HS-5 (cell line): Measurements from ENCODE around the gene SMIM29.

Experiments used
- DNase-seq: peaks from one replicate; pipeline ENCODE4 v3.0.0-alpha.2; 2012; ENCODE audit warnings: low read depth

The SMIM29 gene

DNA sequence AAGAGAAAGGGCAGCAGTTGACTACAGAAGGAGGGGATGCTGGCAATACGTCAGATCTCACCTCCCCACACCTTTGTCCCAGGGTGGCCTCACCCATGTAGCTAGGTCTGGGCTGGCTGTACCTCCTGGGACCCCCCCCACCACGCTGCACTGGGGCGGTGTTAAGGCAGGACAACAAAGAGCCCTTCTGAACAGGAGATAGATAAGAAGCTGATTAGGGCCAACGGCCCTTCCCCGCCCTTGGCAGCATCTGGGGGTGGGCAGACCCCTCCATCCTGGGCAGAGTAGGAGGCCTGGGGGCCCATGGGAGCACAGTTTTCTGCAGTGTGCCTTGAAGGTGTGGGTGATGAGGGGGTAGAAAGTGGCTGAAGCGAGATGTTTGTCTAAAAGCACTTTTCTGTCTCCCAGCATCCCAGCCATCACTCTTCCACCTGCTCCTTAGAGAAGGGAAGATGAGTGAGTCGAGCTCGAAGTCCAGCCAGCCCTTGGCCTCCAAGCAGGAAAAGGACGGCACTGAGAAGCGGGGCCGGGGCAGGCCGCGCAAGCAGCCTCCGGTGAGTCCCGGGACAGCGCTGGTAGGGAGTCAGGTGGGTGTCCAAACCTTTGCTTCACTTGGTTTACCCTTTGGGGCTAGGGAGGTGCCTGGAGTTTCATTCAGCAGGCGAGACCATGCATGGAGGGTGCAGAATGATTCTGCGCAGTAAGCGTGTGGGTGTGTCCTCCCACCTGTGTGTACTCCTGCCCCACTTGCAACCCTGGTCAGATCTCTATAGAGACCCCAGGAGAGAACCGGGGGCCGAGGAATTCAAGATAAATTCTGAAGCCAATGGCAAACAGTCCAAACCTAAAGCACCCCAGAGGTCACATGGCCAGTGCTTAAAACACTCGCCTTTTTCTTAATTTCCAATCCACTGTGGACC is 8.2 kb downstream of the SMIM29 start:
- no peak for DNase-seq

DNA sequence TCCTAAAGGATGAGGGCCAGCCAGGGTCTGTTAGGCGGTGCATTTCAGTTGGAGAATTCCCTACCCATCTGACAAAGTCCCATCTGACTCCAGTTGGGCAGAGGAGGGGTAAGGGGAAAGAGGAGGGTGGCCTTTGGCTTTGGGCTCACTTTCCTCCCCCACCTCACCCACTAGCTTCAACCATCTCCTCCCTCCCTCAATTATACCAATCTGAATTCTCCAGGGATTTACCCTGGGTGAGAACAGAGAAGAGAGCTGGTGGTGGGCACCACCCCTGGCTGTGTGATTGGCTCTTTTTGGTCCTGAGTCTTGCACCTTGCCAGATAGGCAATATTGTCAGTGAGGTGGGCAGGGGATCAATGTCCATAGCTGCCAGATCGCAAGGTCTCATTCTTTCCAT is 8.9 kb downstream of the SMIM29 start:
- no peak for DNase-seq

DNA sequence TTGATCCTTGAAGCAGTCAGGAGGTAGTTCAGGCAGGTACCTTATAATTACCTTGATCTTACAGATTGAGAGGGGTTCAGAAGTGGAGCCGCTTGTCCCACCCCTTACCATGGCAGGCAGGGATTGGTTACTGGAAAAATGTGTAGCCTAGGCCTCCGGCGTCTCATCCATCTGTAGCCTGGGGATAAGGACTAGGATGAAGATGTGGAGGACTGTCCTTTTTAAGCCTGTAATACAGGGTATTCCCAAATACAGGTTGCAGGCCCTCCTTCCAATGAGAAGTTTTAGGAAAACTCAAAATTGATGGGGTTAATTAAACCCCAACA is 9.3 kb downstream of the SMIM29 start:
- DNase-seq, result no peak

DNA sequence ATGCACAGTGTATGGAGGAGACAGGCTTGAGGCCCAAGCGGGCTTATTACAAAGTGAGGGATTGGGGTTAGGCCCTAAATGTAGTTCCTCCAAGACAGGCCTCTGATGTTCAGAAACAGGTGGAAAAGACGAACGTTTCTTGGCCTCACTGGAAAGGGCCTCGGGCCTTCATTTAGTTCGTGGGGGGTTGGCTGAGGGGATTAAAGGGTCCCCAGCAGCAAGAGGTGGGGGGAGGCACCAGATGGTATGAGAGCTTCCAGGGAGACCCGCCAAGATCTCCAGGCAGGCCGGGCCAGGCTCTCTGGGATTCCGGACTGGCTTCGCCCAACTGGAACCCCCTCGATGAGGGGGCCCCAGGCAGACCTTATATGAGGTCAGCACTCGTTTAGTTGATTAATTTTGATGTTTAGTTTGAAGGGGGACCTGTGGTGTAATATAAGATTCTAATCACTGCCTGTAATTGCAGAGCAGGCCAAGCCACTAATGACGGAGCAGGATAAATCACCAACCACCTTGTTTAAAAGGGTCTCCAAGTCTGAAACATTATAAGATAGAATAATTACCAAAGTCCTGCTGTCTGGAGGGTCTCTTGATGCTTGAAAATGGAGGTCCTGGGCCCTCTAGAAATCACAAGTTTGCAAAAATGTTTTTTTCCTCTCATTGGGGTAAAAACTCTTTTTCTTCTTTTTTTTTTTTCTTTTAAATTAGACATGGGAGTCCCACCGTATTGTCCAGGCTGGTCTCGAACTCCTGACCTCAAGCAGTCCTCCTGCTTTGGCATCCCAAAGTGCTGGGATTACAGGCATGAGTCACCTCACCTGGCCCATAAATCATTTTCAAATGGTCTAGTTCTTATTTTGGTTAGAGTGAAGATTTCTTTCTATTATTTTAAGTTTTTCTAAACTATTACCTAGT is 10.0 kb downstream of the SMIM29 start:
- no peak for DNase-seq

DNA sequence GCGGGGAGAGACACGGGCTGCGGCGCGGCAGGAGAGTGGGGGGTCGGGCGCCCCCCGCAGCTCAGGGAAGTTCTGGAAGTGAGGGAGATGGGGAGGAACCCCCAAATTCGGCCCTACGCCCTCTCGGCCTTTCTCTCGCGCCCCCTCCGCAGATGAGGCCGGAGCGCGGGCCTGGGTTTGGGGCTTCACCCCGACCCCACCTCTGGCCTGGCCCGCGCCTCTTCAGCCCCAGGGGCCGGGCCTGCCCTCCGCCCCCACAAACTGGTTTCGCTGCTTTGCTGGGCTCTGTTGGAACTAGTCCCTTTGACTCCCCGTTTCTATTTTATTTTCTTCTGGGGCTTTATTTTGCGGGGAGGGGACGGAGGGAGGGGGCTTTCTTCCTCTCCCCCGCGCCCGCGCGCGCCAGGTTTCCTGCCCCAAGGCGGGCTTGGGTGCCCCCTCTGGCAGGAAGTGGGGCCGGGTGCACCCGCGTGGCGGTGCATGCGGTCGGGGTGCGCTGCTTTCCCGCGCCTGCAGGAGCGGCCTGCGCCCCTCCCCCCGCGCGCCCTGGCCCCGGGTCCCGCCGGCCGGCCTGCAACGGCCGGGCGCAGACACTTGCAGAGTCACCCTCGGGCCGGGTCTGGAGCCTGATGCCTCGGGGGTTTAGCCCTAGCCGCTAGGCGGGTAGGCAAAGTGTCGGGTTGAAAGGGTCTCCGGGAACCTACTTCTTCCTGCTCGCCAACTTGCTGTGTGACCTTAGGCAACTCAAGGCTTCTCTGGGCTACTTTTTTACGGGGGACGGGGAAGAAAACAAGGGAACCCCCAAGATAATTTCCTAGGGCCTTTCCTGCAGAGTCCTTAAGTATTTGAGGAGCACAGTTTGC is 10.9 kb downstream of the SMIM29 start:
- no peak for DNase-seq

DNA sequence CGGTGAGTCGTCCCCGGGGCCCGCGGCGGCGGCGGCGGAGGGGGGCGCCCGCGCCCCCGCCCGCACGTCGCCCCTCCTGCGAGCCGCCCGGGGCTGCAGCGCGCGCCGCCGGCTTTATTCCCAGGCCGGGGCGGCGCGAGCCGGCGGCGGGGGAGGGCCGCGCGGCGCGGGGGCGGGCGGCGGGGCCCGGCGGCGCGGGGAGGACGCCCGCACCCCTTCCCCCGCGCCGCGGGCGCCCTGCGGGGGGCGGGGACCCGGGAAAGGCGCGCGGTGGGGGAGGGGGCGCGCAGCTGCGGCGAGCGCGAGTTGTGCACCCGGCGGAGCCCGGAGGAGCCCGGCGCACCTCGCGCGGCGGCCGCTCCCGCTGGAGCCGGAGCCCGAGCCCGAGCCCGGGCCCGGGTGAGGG is 11.5 kb downstream of the SMIM29 start:
- no peak for DNase-seq

DNA sequence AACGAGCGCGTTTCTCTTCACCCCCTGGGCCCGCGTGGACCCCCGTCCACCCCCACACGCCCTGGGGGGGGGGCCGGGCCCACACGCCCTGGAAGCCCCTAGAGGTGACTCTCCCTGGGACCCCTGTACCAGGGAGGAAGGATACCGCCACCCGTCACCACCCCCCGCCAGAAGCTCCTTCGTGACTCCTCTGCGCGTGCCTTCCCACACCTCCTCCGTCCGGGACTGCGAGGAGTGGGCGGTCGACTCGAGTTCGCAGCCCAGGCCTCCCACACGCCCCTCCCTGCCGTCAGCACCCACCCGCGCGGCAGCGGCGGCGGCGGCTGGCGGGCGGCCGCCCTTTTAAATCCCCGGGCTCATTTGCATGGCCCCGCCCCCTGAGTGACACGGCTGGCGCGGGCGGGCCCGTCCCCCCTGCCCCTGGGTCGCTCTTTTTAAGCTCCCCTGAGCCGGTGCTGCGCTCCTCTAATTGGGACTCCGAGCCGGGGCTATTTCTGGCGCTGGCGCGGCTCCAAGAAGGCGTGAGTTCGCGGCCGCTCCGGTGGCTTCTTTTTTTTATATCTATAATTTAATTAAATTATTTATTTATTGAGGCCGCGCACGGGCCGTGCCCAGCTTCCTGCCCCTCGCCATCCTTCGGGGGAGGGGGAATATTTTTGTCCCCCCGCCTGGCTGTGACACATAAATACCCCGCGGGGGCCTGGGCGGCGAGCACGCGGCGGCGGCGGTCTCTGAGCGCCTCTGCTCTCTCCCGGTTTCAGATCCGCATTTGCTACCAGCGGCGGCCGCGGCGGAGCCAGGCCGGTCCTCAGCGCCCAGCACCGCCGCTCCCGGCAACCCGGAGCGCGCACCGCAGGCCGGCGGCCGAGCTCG is 12.1 kb downstream of the SMIM29 start, which contains the start of gene HMGA1:
TSS of gene HMGA1 (plus strand) at position 431 of the 873 bp plus-strand sequence. CDS start 3,908 bp downstream, outside the sequence.
- no peak for DNase-seq

DNA sequence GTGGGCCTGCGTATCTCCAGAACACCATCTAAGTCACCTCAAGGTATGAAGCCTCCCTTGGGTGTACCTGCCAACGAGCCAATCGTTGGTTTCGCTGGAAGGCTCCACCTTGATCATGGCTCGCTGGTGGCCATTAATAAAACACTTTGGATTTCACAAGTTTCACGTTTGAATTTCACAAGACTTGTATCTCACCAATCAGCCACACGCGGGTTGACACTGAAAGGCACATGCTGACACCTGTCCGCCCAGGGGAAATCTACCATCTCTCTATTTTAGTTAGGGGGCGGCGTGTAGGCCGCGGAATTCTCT is 12.7 kb downstream of the SMIM29 start:
- DNase-seq, result no peak

DNA sequence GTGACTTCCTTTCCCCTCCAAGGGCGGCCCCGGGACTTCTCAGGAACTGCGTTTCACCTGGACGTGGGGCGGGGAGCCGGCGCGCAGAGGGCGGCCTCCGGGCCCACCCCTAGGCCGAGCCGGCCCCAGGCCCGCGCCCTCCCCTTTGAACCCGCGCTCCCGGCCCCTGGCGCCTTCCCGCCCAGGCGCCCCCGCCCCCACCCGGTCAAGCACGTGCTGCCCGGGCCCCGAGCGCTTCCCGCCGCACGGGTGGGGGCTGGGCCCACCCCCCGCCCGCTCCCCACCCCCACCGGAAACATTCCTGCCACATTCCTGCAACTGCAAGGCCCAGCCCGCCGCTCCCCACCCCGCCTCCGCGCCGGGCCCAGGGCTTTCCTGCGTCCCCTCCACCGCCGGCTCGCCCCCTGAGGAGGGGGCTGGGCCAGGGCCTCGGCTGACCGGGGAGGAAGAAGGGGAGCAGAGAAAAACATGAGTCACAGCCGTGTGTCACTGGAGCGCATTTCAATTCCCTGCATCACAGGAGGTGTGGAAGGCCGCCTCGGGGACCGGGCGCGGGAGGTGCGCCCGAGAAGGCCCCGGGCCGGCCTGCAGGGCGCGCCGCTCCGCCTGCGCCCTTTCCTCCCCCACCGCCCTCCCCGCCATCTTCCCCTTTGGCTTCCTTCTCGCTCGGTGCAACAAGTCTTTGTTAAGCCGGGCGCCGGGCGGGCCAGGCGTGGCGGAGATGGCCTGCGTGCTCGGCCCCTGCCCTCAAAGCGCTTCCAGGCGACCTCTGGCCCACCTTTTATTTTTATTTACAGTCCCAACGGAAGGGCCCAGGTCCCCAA is 13.3 kb downstream of the SMIM29 start:
- DNase-seq, result no peak

DNA sequence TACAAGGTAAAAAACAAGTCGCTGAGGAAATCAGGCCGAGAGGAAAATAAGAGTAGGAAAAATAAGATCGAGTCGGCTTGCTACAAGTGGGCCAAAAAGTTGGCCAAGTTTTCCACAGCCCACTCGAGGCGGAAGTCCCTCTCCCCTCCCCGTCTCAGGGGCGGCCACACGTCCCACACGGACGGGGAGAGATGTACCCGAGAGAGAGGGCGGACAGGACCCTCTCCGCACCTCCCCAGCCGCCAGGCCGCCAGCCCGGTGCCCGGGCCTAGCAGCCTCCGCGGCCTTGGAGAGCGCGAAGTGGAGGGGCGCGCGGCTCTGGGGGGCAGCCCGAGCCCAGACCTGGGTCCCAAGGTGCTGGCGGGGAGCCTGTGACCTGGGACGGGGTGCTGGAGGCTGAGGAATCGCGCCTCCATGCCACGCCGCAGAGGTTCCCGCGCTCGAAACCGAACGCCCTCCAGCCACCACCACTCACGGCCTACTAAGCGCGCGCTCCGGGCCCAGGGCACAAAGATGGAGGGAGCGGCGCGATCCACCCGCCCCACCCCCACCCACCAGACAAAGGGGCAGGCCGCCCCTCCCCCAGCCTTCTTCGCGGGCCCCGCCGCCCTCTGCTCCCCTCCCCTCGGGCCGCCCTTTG is 14.0 kb downstream of the SMIM29 start:
- DNase-seq, result no peak

DNA sequence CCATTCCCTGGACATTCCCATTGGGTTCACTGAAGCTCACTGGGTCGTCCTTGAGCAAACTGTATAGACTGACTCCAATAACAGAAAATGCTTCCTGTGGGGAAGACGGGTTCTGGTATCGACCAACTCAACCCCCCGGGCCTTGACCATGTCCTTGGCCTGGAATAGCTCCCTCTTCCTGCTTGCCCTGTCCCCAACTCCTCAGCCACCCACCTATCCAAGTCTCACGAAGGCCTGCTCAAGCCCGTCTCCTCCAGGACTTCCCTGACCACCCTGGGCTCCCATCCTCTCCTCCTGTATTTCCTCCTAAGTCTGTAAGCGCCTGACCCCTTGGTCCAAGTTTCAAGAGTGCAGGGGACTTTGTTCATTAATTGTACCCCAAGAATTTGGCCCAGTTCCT is 14.9 kb downstream of the SMIM29 start:
- no peak for DNase-seq

DNA sequence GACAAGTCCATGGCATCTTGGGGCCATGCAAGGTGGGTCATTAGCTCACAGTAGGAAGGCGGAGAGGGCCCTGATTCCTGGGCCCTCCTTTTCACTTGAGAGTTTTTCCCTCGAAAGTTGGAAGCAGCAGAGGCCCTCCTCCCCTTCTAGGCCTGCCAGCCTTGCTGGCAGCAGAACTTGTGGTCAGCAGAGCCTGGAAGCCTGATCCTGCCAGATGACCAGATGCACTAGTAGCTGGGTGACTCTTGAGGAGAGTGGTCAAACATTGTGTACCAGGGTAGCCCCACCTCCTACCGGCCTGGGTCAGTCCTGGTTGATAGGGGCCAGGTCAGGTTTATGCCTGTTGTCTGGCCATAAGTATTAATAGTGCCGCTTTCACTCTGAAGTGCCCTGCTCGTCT is 15.9 kb downstream of the SMIM29 start:
- DNase-seq, result no peak

DNA sequence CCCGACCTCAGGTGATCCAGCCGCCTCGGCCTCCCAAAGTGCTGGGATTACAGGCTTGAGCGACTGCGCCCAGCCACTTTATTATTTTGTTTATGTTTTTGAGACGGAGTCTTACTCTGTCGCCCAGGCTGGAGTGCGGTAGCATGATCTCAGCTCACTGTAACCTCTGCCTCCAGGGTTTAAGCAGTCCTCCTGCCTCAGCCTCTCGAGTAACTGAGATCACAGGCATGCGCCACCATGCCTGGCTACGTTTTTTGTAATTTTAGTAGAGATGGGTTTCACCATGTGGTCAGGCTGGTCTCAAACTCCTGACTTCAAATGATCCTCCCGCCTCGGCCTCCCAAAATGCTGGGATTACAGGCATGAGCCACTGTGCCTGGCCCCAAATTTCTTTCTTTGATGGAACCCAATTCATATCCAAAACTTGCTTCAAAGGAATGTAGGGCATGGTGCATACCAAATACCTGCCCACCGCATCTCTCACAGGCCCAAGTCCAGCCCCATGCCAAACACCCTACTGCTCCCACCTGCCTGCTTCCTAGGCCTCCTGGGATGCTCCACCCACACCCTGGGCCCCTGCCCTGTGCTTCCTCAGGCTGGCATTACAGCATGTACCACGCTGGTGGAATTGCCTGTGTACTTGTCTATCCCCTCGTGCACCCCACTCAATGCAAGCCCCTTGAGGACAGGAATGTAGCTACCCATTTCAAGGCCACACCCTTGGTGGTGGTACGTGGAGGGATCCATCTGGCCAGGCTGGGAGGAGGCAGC is 17.1 kb downstream of the SMIM29 start:
- no peak for DNase-seq

DNA sequence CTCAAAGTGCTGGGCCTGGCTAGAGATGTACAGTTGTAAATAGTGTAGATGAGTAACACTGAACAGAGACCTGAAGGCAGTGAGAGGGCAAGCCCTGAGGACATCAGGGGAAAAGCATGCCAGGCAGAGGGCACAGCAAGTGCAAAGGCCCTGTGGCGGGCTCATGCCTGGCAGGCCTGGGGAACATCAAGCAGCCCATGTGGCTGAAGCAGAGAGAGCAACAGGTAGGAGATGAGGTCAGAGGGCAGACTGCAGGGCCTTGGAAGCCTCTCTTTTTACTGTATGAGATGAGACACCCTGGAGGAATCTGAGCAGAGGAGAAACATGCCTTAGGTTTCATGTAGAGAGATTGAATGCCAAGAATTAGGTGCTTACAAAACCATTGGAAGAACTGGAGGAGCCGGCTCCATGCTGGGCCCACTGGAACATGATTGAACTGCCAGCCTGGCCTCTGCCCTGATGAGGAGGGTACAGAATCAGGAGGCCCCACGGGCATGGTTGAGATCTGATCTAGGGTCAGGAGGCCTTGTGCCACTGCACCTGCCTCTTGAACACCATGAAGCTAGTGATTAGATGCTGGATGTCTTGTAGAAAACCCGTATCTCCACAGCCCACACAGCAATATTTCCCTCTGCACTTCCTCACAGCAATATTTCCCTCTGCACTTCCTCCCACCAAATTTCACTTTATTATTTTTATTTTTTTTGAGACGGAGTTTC is 18.0 kb downstream of the SMIM29 start:
- no peak for DNase-seq

DNA sequence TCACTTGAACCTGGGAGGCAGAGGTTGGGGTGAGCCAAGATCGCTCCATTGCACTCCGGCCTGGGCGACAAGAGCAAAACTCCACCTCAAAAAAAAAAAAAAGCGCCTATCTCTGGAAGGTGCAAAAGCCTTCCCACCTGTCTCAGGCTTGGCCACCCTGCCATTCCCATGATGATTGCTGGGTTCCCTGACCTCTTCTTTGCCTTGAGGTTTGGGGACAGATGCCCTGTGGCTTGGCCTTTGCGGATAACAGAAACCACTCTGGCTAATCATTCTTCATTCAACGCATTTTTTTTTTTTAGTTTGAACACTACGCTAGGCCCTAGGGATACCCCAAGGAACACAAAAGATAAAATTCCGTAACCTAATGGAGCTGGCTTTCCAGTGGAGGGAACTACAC is 18.9 kb downstream of the SMIM29 start:
- no peak for DNase-seq

DNA sequence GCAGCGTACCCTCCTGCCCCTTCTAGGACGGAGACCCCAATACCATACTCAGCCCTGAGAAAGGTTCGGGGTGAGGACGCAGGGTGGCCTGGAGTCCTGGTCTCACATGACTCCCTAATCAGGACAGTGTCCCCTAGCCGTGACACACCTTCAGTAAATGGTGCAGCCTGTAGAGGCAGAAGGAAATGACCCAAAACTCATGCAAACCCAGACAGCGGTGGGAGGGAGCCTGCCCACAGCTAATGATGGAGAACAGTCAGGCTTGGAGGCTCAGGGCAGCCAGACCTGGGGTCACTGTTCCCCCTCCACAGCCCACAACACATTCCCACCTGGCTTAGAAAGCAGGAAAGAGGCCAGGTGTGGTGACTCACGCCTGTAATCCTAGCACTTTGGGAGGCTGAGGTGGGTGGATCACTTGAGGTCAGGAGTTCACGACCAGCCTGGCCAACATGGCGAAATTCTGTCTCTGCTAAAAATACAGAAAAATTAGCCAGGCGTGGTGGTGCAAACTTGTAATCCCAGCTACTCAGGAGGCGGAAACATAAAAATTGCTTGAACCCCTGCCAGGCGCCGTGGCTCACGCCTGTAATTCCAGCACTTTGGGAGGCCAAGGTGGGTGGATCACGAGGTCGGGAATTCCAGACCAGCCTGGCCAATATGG is 20.9 kb downstream of the SMIM29 start:
- DNase-seq, result no peak

DNA sequence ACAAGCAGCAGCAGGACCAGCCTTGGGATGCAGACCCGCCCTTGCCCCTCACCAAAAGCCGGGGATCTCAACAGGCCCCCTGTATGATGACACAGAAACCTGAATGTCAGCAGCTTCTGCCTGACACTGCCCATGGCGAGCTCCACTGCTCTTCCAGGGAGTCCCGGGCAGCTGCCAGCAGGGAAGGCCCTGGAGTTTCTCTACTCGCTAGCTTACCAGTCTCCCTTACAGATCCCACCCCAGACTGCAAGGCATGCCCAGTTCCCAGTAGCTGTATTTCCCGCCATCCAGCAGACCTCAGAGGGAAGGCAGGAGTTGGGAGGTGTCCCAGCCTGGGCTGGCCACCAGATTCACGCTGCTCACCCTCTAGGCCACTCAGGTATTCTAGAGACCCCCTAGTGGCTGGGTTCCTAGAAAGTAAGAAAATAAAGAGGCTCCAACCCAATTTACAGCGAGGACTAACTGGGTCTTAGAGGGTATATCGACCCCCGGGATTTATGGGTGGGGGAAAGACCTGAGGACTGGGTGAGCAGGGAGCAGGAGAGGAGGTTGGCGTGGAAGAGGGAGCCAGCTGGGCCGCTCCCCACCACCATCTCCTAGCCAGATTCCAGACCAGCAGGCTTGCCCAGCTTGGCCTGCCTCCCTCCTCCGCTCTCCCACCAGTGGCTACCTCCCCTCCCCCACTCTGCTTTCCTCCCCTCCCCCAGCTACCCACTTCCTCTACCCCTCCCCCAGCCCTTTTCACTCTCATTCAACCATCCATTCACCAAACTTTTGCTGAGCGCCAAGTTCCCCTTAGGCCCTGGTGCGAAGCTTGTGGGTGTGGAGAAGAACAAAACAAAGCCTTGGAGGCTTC is 21.8 kb downstream of the SMIM29 start:
- no peak for DNase-seq
